GM23248 (cell line): ENCODE data around the gene ANTKMT.

Source experiments
- EZH2 ChIP-seq: fragments of 200-600 bp; sonication (generic); IDR thresholded peaks from 2 replicates; pipeline ENCODE4 v1.6.1; 2018; ENCODE audit warnings: antibody characterized with exemption, mild to moderate bottlenecking; ENCODE audit not compliant: insufficient read depth, poor library complexity, severe bottlenecking
- EZH2phosphoT487 ChIP-seq: fragments of 200-600 bp; sonication (generic); IDR thresholded peaks from 2 replicates; pipeline ENCODE4 v1.6.1; 2018; ENCODE audit warnings: antibody characterized with exemption, moderate library complexity, mild to moderate bottlenecking, low read depth; ENCODE audit not compliant: insufficient read depth

DNA sequence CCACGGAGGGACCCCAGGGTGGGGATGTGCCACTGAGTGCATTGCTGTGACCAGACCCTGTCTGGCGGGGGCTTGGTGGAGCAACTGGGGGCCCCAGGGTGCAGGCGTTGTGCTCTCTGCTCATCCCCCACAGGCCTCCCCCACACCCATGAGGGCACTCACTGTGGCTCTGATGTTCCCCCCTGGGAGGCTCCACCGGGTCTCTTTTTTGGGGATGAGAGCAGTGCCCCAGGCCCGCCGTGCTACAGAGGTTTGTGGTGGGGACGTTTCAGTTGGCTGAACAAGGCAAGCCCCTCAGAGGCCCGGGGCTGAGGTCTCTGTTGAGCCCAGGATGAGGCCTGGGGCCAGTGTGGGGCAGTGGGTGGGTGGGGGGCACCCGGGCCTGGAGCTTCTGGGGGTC is 2.7 kb downstream of the ANTKMT start:
- TF ChIP-seq EZH2 (no peak), EZH2phosphoT487 (no peak)
